Activated CD4-positive, alpha-beta memory T cell treated with anti-CD3 and anti-CD28 coated beads, Interleukin-2, amount 10 ng/mL, durations not matched to agents 7 days and 5 days (primary cell): ENCODE data around the gene DSE. TPM values are rescaled to one million over a fixed set of nuclear protein-coding genes. Genes with fewer than 3 reads are reported as not detected.
"Not testable (repeated sequence)": the region's sequence is repeated elsewhere in the genome, so short reads cannot be mapped to it uniquely, and the experiment has no call there.

ENCODE experiments used
- CTCF ChIA-PET: fragments of 350-600 bp; sonication (Branson Sonifier 250); formaldehyde crosslinking; loops from one replicate; lab custom pipeline; 2021; ENCODE audit warnings: antibody characterized with exemption, inconsistent platforms; lab: Charles Lee
- POLR2A ChIA-PET: fragments of 350-600 bp; sonication (Branson Sonifier 250); formaldehyde crosslinking; loops from one replicate; lab custom pipeline; 2021; ENCODE audit warnings: antibody characterized with exemption; lab: Charles Lee
- DNase-seq: peaks from one replicate; pipeline ENCODE4 v3.0.0-alpha.2; 2020
- H3K27ac Mint-ChIP-seq: one replicate; pipeline ENCODE4 v1.8.0; 2021; ENCODE audit warnings: mild to moderate bottlenecking, mixed read lengths
- H3K27me3 Mint-ChIP-seq: one replicate; pipeline ENCODE4 v1.8.0; 2021; ENCODE audit warnings: mixed read lengths
- H3K36me3 Mint-ChIP-seq: one replicate; pipeline ENCODE4 v1.8.0; 2021; ENCODE audit warnings: low read depth, mixed read lengths
- H3K4me1 Mint-ChIP-seq: one replicate; pipeline ENCODE4 v1.8.0; 2021; ENCODE audit warnings: mixed read lengths
- H3K4me3 Mint-ChIP-seq: one replicate; pipeline ENCODE4 v1.8.0; 2021; ENCODE audit warnings: mild to moderate bottlenecking, mixed read lengths
- H3K9me3 Mint-ChIP-seq: one replicate; pipeline ENCODE4 v1.8.0; 2021; ENCODE audit warnings: mixed read lengths
- total RNA-seq, 2 experiments: library from RNA; stranded (reverse); gene quantifications; one replicate each; pipeline ENCODE4 v1.2.3, GENCODE V29; 2021

The DSE gene
- 1 to 10 TPM; 5.1 to 7.5 TPM for total RNA-seq

DNA sequence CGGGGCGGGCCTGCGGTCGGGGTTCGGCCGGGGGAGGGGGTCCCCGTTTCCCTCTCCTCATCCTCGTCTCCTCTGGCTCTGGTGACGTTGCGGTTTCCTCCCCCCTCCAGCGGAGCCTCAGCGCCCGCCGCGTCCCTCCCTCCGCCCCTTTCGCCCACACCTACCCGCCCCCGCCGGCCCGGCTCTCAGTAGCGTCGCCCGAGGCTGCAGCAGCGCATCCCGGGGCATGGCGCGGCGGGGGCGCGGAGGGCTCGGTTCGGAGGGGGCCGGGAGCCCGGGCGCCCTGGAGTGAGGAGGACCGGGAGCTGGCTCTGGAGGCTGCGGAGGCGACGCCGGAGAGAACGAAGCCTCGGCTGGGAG, at the start of gene DSE:
Gene DSE (plus strand): TSS at position 188 of the 360 bp plus-strand sequence. CDS start 28,304 bp downstream, outside the sequence.
- no peaks in the 10 kb centered on the region for H3K36me3 Mint-ChIP-seq
- ChIA-PET CTCF (interaction anchor here (1.1 to 1.4 kb wide), 2 partner anchors 9 to 74 kb away, joined by 3 to 4 read pairs; no protein-coding TSS in a partner anchor), POLR2A (interaction anchor here (1.1 to 1.9 kb wide), 2 partner anchors 88 to 200 kb away, joined by 3 to 8 read pairs; partner anchors contain the start of gene RWDD1)
- peaks cover 33% of the 10 kb centered on the region for H3K4me1 Mint-ChIP-seq
- DNase-seq: peak; percentile 61
- peaks cover 20% of the 10 kb centered on the region for H3K27me3 Mint-ChIP-seq
- peak within 1 kb of the TSS; percentile 73 for H3K4me3 Mint-ChIP-seq
- H3K9me3 Mint-ChIP-seq: no peaks in the 10 kb centered on the region
- H3K27ac Mint-ChIP-seq: no peak within 1 kb of the TSS

DNA sequence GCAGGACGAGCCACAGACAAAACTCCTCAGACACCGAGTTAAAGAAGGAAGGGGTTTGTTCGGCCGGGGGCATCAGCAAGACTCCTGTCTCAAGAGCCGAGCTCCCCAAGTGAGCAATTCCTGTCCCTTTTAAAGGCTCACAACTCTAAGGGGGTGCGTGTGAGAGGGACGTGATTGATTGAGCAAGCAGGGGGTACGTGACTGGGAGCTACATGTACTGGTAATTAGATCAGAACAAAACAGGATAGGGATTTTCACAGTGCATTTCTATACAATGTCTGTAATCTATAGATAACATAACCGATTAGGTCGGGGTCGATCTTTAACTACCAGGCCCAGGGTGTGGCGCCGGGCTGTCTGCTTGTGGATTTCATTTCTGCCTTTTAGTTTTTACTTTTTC, 48.8 kb upstream of the DSE start:
- H3K4me1 Mint-ChIP-seq, H3K27me3 Mint-ChIP-seq, DNase-seq, H3K36me3 Mint-ChIP-seq, POLR2A ChIA-PET, H3K9me3 Mint-ChIP-seq, CTCF ChIA-PET, H3K27ac Mint-ChIP-seq, H3K4me3 Mint-ChIP-seq: not testable (repeated sequence)

DNA sequence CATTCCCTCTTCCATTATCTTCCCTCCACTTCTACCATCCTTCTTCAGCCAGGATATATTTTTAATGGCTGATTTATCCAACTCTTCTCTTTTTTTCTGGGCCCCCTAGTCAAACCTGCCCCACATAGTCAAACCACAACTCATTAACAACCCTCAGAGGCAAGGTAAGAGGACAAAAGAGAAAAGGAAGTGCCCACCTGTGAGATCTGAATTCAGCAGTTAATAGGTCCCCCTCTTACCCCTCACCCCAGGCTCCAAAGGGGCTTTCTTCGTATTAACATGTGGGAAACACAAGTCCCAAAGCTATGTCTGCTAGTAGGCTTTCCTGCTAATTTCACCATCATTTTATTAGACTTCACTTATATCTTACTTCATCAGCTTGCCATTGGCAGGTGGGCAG, 46.9 kb upstream of the DSE start:
- H3K9me3 Mint-ChIP-seq: no peaks in the 10 kb centered on the region
- DNase-seq: no peak
- no peak overlapping the region for H3K4me3 Mint-ChIP-seq
- ChIA-PET CTCF (no interaction called here), POLR2A (no interaction called here)
- no peaks in the 10 kb centered on the region for H3K4me1 Mint-ChIP-seq
- no peaks in the 10 kb centered on the region for H3K36me3 Mint-ChIP-seq
- no peaks in the 10 kb centered on the region for H3K27me3 Mint-ChIP-seq
- no peak overlapping the region for H3K27ac Mint-ChIP-seq

DNA sequence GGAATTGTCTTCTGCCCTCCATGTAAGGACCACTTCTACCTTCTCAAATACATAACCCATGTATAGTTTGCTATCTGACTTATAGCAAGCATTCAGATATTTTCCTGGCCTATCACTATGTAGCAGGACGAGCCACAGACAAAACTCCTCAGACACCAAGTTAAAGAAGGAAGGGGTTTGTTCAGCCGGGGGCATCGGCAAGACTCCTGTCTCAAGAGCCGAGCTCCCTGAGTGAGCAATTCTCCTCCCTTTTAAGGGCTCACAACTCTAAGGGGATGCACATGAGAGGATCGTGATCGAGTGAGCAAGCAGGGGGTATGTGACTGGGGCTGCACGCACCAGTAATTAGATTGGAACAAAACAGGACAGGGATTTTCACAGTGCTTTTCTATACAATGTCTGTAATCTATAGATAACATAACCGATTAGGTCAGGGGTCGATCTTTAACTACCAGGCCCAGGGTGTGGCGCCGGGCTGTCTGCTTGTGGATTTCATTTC, 45.1 kb upstream of the DSE start:
- DNase-seq, H3K4me1 Mint-ChIP-seq, H3K27me3 Mint-ChIP-seq, CTCF ChIA-PET, H3K9me3 Mint-ChIP-seq, H3K27ac Mint-ChIP-seq, H3K4me3 Mint-ChIP-seq, H3K36me3 Mint-ChIP-seq: not testable (repeated sequence)
- POLR2A ChIA-PET: interaction anchor here (1.0 kb wide), 1 partner anchor 29 kb away, joined by 3 read pairs; no protein-coding TSS in a partner anchor

DNA sequence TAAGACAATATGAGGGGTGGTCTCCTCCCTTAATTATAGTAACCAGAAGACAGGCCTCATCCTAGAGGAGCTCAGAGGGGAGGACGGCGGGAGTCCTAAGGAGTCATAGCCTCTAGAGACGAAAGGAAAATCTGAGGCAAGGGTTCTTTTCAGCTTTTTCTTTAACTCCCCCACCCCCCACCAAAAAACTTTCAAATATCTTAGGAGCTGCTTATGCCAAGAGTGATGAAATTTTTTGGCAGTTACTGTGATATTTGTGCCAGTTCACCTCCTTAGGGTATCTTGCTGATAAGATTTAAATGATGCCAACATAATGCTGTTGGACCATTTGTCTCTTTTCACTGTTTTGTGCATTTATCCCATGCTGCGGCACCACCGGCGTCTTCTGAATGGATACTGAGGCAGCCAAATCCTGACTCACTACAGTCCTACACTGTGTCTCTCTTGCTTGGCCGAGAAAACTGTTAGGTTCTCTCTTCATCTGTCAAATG, 44.5 kb upstream of the DSE start:
- CTCF ChIA-PET: no interaction called here
- Mint-ChIP-seq H3K4me1 (no peaks in the 10 kb centered on the region), H3K27me3 (no peaks in the 10 kb centered on the region), H3K27ac (no peak overlapping the region), H3K4me3 (no peak overlapping the region), H3K9me3 (no peaks in the 10 kb centered on the region), H3K36me3 (no peaks in the 10 kb centered on the region)
- DNase-seq: no peak
- POLR2A ChIA-PET: interaction anchor here (1.0 kb wide), 1 partner anchor 29 kb away, joined by 3 read pairs; no protein-coding TSS in a partner anchor

DNA sequence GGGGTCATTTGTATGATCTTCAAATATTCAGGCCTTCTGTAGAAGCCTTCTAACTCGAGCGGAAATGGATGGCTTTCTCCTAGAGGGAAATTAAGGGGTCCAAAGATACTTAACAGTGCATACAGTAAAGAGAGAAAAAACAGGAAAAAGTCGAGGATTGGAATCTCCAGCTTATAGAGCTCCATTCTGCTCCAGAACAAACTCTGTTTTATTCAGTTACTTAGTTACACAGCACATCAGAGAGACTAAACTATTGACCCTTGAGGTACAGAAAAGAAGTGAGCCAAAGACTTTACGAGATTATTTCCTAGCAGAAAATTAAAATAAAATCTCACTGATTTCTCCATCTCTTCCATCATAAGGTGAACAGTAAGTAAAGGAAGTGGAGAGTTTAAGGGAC, 43.8 kb upstream of the DSE start:
- no peaks in the 10 kb centered on the region for H3K4me1 Mint-ChIP-seq
- POLR2A ChIA-PET: interaction anchor here (1.2 kb wide), 1 partner anchor 8 kb away, joined by 3 read pairs; no protein-coding TSS in a partner anchor
- no peak overlapping the region for H3K4me3 Mint-ChIP-seq
- H3K9me3 Mint-ChIP-seq: no peaks in the 10 kb centered on the region
- no peak for DNase-seq
- H3K36me3 Mint-ChIP-seq: no peaks in the 10 kb centered on the region
- CTCF ChIA-PET: no interaction called here
- no peaks in the 10 kb centered on the region for H3K27me3 Mint-ChIP-seq
- no peak overlapping the region for H3K27ac Mint-ChIP-seq

DNA sequence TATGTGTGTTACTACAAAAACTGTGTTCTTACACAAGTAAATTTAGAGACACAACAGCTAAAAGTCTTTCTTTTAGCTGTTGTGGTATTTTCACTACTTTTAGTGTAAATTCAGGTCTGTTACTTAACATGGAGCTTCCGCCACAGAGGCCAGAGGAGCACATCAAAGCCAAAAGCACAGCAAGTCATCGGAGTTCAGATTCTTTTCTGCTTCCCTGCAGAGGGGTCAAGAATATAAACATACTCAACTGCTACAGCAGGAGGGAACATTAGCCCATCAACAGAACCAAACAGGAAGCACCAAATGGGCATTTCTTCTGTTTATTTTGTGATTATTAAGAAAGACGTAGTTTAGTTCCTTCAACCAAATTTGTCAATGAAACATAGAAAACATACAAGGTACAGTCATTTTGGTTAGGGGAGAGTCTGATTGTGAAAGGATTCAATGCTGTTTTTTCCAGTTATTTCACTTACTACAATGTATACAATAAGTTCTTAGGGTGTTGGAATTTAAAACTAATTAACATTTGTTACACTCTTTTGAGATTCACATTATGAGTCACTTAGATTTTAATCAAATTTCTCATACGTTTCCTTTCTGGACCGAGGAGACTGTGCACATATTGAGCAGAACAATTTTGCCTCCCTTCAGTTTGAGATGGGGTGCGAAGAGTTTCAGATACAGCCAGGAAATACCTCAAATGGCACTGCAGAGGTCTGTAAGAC, 42.8 kb upstream of the DSE start:
- Mint-ChIP-seq H3K27ac (no peak overlapping the region), H3K4me3 (no peak overlapping the region), H3K27me3 (no peaks in the 10 kb centered on the region), H3K9me3 (no peaks in the 10 kb centered on the region), H3K36me3 (no peaks in the 10 kb centered on the region), H3K4me1 (no peaks in the 10 kb centered on the region)
- DNase-seq: no peak
- CTCF ChIA-PET: no interaction called here
- POLR2A ChIA-PET: interaction anchor here (1.2 kb wide), 1 partner anchor 9 kb away, joined by 3 read pairs; no protein-coding TSS in a partner anchor

DNA sequence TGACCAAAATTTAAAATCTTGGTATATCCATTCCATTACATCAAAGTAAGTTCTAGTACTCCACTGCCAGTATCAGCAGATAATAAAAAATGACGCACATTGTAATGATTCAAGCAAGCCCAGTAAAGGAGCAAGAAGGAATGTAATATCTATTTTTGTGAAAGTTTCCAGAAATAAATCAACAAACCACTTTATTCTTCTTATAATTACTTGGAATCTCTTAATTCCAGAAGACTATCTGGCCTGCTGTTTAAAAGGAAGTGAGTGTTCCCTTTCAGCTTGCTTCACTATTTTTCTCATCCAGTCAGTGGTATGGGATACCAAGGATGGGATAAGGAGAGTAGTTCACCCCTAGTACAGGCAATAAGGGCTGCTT, 42.2 kb upstream of the DSE start:
- Mint-ChIP-seq H3K9me3 (no peaks in the 10 kb centered on the region), H3K27me3 (no peaks in the 10 kb centered on the region), H3K4me1 (no peaks in the 10 kb centered on the region), H3K4me3 (no peak overlapping the region), H3K27ac (no peak overlapping the region), H3K36me3 (no peaks in the 10 kb centered on the region)
- ChIA-PET POLR2A (no interaction called here), CTCF (no interaction called here)
- no peak for DNase-seq

DNA sequence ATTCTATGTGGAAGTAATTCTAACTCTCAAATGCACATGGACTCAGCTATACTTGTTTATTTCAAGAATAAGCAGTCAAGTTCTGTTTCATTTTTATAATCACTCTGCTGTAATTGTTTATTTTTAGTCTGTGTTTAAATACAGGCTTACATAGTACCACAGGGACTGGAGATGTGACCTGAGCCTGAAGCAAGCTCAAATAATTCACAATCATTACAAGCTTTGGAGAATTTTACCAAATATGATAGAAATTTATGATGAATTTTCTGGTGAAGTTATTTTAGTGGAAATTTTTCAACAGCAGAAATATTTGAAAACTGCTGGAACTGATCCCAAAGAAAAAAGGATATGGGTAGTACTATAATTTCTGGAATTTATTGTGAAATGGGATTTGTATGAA, 41.6 kb upstream of the DSE start:
- ChIA-PET CTCF (interaction anchor here (1.4 kb wide), 1 partner anchor 41 kb away, joined by 4 read pairs; no protein-coding TSS in a partner anchor), POLR2A (no interaction called here)
- Mint-ChIP-seq H3K27me3 (no peaks in the 10 kb centered on the region), H3K27ac (no peak overlapping the region), H3K4me1 (no peaks in the 10 kb centered on the region), H3K9me3 (no peaks in the 10 kb centered on the region), H3K36me3 (no peaks in the 10 kb centered on the region), H3K4me3 (no peak overlapping the region)
- no peak for DNase-seq

DNA sequence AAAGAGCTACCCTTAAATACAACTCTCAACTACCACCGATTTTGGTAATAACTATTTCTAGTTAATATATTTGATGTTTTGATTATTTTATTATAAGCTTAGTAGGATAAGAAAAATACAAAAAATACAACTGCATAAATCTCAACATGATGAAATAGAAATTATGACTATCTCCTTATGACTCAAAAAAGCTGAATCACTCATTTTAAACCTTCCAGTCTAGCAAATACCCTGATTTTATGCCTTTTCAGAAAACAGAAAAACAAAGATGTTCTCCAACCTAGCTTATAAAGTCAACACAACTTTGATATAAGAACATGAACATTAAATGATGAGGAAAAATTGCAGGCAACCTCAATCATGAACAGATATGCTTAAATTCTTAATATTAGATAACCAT, 40.2 kb upstream of the DSE start:
- CTCF ChIA-PET: interaction anchor here (1.4 kb wide), 1 partner anchor 43 kb away, joined by 4 read pairs; no protein-coding TSS in a partner anchor
- H3K4me3 Mint-ChIP-seq: no peak overlapping the region
- POLR2A ChIA-PET: no interaction called here
- H3K4me1 Mint-ChIP-seq: no peaks in the 10 kb centered on the region
- no peaks in the 10 kb centered on the region for H3K9me3 Mint-ChIP-seq
- no peaks in the 10 kb centered on the region for H3K27me3 Mint-ChIP-seq
- no peak overlapping the region for H3K27ac Mint-ChIP-seq
- no peaks in the 10 kb centered on the region for H3K36me3 Mint-ChIP-seq
- DNase-seq: no peak

DNA sequence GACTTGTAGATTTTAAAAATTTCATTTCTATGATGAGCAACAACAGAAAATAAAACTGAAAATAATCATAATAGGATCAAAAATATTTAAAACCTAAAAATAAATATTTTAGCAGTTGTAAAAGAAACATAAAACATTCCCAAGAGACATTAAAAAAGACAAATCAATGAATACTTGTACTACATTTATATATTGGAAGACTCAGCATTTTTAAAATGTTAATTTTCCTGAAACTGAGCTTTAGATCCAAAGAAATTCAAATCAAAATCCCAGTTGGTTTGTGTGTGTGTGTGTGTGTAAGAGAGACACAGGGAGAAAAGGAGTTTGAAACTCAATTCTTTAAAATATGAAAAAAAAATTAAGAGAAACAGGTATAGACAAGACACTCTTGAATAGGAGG, 38.7 kb upstream of the DSE start:
- Mint-ChIP-seq H3K36me3 (no peaks in the 10 kb centered on the region), H3K4me3 (no peak overlapping the region), H3K27ac (no peak overlapping the region), H3K4me1 (no peaks in the 10 kb centered on the region), H3K27me3 (no peaks in the 10 kb centered on the region), H3K9me3 (no peaks in the 10 kb centered on the region)
- CTCF ChIA-PET: no interaction called here
- POLR2A ChIA-PET: no interaction called here
- no peak for DNase-seq

DNA sequence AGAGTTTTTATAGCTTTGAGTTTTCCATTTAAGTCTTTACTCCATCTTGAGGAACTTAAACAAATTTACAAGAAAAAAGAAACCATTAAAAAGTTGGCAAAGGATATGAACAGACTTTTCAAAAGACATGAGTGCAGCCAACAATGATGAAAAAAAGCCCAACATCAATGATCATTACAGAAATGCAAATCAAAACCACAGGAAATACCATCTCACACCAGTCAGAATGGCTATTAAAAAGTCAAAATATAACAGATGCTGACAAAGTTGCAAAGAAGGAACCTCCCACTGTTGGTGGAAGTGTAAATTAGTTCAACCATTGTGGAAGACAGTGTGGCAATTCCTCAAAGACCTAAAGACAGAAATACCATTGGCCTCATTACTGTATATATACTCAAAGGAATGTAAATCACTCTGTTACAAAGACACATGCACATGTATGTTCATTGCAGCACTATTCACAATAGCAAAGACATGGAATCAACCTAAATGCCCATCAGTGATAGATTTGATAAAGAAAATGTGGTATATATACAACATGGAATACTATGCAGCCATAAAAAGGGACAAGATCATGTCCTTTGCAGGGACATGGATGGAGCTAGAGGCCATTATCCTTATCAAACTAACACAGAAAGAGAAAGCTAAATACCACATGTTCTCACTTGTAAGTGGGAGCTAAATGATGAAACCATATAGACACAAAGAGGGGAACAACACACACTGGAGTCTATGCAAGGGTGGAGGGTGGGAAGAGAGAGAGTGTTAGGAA, 35.9 kb upstream of the DSE start:
- DNase-seq, H3K4me3 Mint-ChIP-seq, CTCF ChIA-PET, H3K27me3 Mint-ChIP-seq, H3K27ac Mint-ChIP-seq, H3K4me1 Mint-ChIP-seq, POLR2A ChIA-PET, H3K36me3 Mint-ChIP-seq, H3K9me3 Mint-ChIP-seq: not testable (repeated sequence)

DNA sequence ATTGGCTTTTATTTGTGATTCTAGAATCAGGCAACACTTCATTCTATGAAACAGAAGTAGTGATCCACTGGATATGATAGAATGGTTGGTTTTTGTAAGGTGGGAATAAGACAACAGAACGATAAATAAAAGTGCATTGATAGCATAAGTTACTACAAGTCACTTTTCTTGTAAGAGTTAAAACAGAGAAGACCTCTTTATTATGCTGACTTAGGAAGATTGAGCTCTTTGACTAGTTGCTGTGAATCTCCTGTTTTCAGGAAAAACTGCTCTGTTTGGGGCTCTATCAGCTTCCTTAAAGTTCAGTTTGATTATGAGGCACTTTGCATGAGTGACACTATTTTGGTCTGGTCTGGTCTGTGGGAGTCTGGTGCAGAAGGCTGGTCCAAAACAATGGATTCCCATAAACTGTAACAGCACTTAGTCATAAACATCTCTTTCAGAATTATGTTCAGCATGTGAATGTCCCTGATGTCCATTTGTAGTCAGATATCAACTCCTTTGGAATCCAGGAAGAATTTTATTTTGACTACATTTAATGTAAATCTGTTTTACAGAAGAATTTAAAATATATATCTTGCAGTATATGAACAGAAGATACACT, 35.0 kb upstream of the DSE start:
- no peak overlapping the region for H3K4me3 Mint-ChIP-seq
- no peaks in the 10 kb centered on the region for H3K36me3 Mint-ChIP-seq
- no peaks in the 10 kb centered on the region for H3K4me1 Mint-ChIP-seq
- H3K27ac Mint-ChIP-seq: no peak overlapping the region
- no peaks in the 10 kb centered on the region for H3K9me3 Mint-ChIP-seq
- H3K27me3 Mint-ChIP-seq: peaks cover 5% of the 10 kb centered on the region
- ChIA-PET POLR2A (no interaction called here), CTCF (no interaction called here)
- DNase-seq: no peak
